Osteocyte (in vitro differentiated cells): ENCODE data around the gene RPS28. TPM values are rescaled to one million over a fixed set of nuclear protein-coding genes. Genes with fewer than 3 reads are reported as not detected.

Experiments
- DNase-seq: peaks from one replicate; pipeline ENCODE4 v3.0.0; 2021; ENCODE audit warnings: mixed read lengths; ENCODE audit not compliant: unreplicated experiment; ENCODE audit errors: extremely low spot score
- H3K27ac Mint-ChIP-seq: one replicate; pipeline ENCODE4 v1.8.0; 2021; ENCODE audit warnings: mild to moderate bottlenecking, mixed read lengths; ENCODE audit not compliant: unreplicated experiment
- H3K27me3 Mint-ChIP-seq: one replicate; pipeline ENCODE4 v1.8.0; 2021; ENCODE audit warnings: mixed read lengths; ENCODE audit not compliant: unreplicated experiment
- H3K36me3 Mint-ChIP-seq: one replicate; pipeline ENCODE4 v1.8.0; 2021; ENCODE audit warnings: mixed read lengths; ENCODE audit not compliant: unreplicated experiment
- H3K4me1 Mint-ChIP-seq: one replicate; pipeline ENCODE4 v1.8.0; 2021; ENCODE audit warnings: mixed read lengths; ENCODE audit not compliant: unreplicated experiment
- H3K4me3 Mint-ChIP-seq: one replicate; pipeline ENCODE4 v1.8.0; 2021; ENCODE audit warnings: mild to moderate bottlenecking, moderate library complexity, mixed read lengths; ENCODE audit not compliant: unreplicated experiment
- H3K9me3 Mint-ChIP-seq: one replicate; pipeline ENCODE4 v1.8.0; 2021; ENCODE audit warnings: mixed read lengths; ENCODE audit not compliant: unreplicated experiment
- CTCF ChIP-seq: fragments of 200-600 bp; sonication (generic); IDR thresholded peaks from 2 replicates; pipeline ENCODE4 v1.5.0; 2021; ENCODE audit warnings: antibody characterized with exemption, mild to moderate bottlenecking, moderate library complexity
- total RNA-seq: library from RNA; stranded (reverse); gene quantifications from 2 replicates; pipeline ENCODE4 v1.2.1, GENCODE V29; 2021

RPS28 gene
- total RNA-seq, 1 donor from 2014 or later = 1,597 TPM

GRCh38 chr19:8304841-8305621 is 16.3 kb upstream of the RPS28 start:
- H3K4me3 Mint-ChIP-seq = no peak overlapping the region
- H3K36me3 Mint-ChIP-seq = peaks cover 2% of the 10 kb centered on the region
- peaks cover 26% of the 10 kb centered on the region for H3K4me1 Mint-ChIP-seq
- H3K27ac Mint-ChIP-seq = no peak overlapping the region
- peak; percentile 84 for DNase-seq
- no peaks in the 10 kb centered on the region for H3K27me3 Mint-ChIP-seq
- TF ChIP-seq CTCF = no peak
- H3K9me3 Mint-ChIP-seq = no peaks in the 10 kb centered on the region

- Mint-ChIP-seq H3K27me3 (no peaks in the 10 kb centered on the region), H3K27ac (peak overlapping the region; percentile 3), H3K9me3 (no peaks in the 10 kb centered on the region), H3K4me3 (no peak overlapping the region), H3K4me1 (peaks cover 26% of the 10 kb centered on the region), H3K36me3 (peaks cover 2% of the 10 kb centered on the region)
- no peak for TF ChIP-seq CTCF
- DNase-seq = peak; percentile 68
Observed at GRCh38 chr19:8305798-8306197, 15.5 kb upstream of the RPS28 start.

- Mint-ChIP-seq H3K4me1 (peaks cover 26% of the 10 kb centered on the region), H3K36me3 (peaks cover 5% of the 10 kb centered on the region), H3K27ac (peak overlapping the region; percentile 3), H3K4me3 (peak overlapping the region; percentile 78), H3K27me3 (no peaks in the 10 kb centered on the region), H3K9me3 (no peaks in the 10 kb centered on the region)
- DNase-seq = peak; percentile 73
- no peak for TF ChIP-seq CTCF
Observed at GRCh38 chr19:8306235-8307054, 14.9 kb upstream of the RPS28 start.

- peaks cover 5% of the 10 kb centered on the region for H3K36me3 Mint-ChIP-seq
- H3K27ac Mint-ChIP-seq = peak overlapping the region; percentile 68
- H3K27me3 Mint-ChIP-seq = no peaks in the 10 kb centered on the region
- DNase-seq = peak; percentile 75
- H3K4me1 Mint-ChIP-seq = peaks cover 31% of the 10 kb centered on the region
- no peak for TF ChIP-seq CTCF
- H3K9me3 Mint-ChIP-seq = no peaks in the 10 kb centered on the region
- peak overlapping the region; percentile 78 for H3K4me3 Mint-ChIP-seq
Observed at GRCh38 chr19:8307400-8307964, 13.8 kb upstream of the RPS28 start.
